ENCODE data around the gene HSPB9.

The HSPB9 gene

DNA sequence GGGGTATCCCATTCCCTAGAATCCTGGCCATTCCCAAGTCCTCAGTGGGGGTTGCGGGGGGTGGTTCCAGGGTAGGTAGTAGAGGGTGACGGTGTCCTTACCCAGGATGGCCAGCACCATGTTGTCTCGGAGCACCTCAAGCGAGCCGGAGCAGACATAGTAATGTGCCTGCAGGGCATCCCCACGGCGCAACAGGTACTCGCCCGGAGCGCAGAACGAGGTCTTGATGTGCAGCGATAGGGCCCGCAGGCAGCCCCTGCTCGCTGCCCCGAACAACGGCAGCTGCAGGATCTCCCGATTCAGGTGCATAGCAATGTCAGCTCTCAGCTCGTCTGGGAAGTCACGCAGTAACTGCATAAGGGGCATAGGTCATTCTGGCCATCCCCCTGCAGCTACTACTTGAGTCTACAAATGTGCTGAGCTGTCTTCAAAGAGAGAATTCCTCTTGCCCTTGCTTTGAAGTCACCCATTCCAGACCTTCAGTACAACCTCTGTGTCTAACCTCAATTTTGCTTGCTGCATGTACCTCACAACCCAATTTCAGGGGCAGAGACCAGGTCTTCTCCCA is 43.7 kb downstream of the HSPB9 start (continued):
- TF ChIP-seq ZFP3 (CRISPR knock-in tag; IDR thresholded peaks at IDR 0.05): no peak
- TF ChIP-seq SNAI2 (CRISPR knock-in tag; IDR thresholded peaks at IDR 0.05): no peak

DNA sequence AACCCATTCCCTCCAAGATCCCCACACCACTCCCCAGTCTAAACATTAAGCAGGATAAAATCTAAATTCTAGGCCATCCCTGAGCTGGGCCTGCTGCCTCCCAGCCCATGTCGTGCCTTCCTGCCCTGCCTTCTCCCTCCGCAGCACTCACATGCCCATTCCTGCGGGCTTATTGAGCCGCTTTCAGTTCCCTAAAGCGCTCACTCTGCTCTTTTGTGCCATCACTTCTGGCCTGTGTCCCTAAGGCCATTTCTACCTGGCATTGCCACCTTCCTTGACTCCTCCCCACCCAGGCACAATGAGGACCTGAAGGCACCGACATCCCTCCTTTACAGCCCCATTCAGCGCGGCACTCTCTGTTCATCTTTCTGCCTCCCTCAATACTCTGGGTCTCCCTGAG is 45.2 kb downstream of the HSPB9 start:
- TF ChIP-seq ZC3H10 (CRISPR knock-in tag; IDR thresholded peaks at IDR 0.05) (no peak), RARB (CRISPR knock-in tag; IDR thresholded peaks at IDR 0.05) (no peak), ZNF70 (CRISPR knock-in tag; IDR thresholded peaks at IDR 0.05) (no peak), ARNTL (CRISPR knock-in tag; IDR thresholded peaks at IDR 0.05; ENCODE audit: borderline replicate concordance, low read depth) (no peak), GLIS3 (CRISPR knock-in tag; IDR thresholded peaks at IDR 0.05) (no peak), ESRRG (CRISPR knock-in tag; IDR thresholded peaks at IDR 0.05) (no peak), PPARA (CRISPR knock-in tag; IDR thresholded peaks at IDR 0.05; ENCODE audit: borderline replicate concordance) (no peak), ZFP3 (CRISPR knock-in tag; IDR thresholded peaks at IDR 0.05) (no peak), BACH2 (CRISPR knock-in tag; IDR thresholded peaks at IDR 0.05; ENCODE audit: borderline replicate concordance) (no peak), TCF4 (CRISPR knock-in tag; IDR thresholded peaks at IDR 0.05; ENCODE audit: borderline replicate concordance) (no peak), ZNF565 (CRISPR knock-in tag; conservative IDR thresholded peaks at IDR 0.05; ENCODE audit: low read depth) (no peak), CSDC2 (CRISPR knock-in tag; IDR thresholded peaks at IDR 0.05) (no peak), OSR1 (CRISPR knock-in tag; IDR thresholded peaks at IDR 0.05) (no peak)
- TF ChIP-seq, protein P1, sequence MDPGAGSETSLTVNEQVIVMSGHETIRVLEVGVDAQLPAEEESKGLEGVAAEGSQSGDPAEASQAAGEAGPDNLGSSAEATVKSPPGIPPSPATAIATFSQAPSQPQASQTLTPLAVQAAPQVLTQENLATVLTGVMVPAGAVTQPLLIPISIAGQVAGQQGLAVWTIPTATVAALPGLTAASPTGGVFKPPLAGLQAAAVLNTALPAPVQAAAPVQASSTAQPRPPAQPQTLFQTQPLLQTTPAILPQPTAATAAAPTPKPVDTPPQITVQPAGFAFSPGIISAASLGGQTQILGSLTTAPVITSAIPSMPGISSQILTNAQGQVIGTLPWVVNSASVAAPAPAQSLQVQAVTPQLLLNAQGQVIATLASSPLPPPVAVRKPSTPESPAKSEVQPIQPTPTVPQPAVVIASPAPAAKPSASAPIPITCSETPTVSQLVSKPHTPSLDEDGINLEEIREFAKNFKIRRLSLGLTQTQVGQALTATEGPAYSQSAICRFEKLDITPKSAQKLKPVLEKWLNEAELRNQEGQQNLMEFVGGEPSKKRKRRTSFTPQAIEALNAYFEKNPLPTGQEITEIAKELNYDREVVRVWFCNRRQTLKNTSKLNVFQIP (CRISPR knock-in tag; IDR thresholded peaks at IDR 0.05; ENCODE audit: borderline replicate concordance, low read depth): no peak
- TF ChIP-seq, protein P2, sequence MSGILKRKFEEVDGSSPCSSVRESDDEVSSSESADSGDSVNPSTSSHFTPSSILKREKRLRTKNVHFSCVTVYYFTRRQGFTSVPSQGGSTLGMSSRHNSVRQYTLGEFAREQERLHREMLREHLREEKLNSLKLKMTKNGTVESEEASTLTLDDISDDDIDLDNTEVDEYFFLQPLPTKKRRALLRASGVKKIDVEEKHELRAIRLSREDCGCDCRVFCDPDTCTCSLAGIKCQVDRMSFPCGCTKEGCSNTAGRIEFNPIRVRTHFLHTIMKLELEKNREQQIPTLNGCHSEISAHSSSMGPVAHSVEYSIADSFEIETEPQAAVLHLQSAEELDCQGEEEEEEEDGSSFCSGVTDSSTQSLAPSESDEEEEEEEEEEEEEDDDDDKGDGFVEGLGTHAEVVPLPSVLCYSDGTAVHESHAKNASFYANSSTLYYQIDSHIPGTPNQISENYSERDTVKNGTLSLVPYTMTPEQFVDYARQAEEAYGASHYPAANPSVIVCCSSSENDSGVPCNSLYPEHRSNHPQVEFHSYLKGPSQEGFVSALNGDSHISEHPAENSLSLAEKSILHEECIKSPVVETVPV (CRISPR knock-in tag; IDR thresholded peaks at IDR 0.05): no peak
- TF ChIP-seq, protein P3, sequence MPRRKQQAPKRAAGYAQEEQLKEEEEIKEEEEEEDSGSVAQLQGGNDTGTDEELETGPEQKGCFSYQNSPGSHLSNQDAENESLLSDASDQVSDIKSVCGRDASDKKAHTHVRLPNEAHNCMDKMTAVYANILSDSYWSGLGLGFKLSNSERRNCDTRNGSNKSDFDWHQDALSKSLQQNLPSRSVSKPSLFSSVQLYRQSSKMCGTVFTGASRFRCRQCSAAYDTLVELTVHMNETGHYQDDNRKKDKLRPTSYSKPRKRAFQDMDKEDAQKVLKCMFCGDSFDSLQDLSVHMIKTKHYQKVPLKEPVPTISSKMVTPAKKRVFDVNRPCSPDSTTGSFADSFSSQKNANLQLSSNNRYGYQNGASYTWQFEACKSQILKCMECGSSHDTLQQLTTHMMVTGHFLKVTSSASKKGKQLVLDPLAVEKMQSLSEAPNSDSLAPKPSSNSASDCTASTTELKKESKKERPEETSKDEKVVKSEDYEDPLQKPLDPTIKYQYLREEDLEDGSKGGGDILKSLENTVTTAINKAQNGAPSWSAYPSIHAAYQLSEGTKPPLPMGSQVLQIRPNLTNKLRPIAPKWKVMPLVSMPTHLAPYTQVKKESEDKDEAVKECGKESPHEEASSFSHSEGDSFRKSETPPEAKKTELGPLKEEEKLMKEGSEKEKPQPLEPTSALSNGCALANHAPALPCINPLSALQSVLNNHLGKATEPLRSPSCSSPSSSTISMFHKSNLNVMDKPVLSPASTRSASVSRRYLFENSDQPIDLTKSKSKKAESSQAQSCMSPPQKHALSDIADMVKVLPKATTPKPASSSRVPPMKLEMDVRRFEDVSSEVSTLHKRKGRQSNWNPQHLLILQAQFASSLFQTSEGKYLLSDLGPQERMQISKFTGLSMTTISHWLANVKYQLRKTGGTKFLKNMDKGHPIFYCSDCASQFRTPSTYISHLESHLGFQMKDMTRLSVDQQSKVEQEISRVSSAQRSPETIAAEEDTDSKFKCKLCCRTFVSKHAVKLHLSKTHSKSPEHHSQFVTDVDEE (CRISPR knock-in tag; IDR thresholded peaks at IDR 0.05): no peak
- TF ChIP-seq, protein P4, sequence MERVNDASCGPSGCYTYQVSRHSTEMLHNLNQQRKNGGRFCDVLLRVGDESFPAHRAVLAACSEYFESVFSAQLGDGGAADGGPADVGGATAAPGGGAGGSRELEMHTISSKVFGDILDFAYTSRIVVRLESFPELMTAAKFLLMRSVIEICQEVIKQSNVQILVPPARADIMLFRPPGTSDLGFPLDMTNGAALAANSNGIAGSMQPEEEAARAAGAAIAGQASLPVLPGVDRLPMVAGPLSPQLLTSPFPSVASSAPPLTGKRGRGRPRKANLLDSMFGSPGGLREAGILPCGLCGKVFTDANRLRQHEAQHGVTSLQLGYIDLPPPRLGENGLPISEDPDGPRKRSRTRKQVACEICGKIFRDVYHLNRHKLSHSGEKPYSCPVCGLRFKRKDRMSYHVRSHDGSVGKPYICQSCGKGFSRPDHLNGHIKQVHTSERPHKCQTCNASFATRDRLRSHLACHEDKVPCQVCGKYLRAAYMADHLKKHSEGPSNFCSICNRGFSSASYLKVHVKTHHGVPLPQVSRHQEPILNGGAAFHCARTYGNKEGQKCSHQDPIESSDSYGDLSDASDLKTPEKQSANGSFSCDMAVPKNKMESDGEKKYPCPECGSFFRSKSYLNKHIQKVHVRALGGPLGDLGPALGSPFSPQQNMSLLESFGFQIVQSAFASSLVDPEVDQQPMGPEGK (CRISPR knock-in tag; IDR thresholded peaks at IDR 0.05; ENCODE audit: borderline replicate concordance): no peak
- ATAC-seq: no peak

DNA sequence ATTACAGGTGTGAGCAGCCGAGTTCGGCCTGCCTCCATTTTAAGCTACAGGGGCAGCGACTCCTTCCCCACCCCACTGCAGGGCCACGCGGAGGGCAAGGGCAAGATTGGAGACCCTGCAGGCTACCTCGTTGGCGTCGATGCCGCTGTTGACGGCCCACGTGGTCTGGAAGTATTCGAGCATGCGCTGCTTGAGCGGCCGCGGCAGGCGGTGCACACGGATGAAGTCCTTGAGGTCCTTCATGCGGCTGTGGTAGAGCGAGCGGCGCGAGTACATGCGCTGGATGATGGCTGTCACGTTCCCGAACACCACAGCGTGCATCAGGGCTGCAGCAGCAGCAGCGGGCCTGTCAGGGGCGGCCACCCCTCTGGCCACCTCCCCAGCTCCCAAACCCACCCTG is 46.7 kb downstream of the HSPB9 start:
- no peak for TF ChIP-seq GLIS3 (CRISPR knock-in tag; IDR thresholded peaks at IDR 0.05)
- no peak for TF ChIP-seq ISL1 (CRISPR knock-in tag; IDR thresholded peaks at IDR 0.05)
- TF ChIP-seq TCF4 (CRISPR knock-in tag; IDR thresholded peaks at IDR 0.05; ENCODE audit: borderline replicate concordance): no peak
- no peak for TF ChIP-seq SNAI2 (CRISPR knock-in tag; IDR thresholded peaks at IDR 0.05)
- no peak for TF ChIP-seq BACH2 (CRISPR knock-in tag; IDR thresholded peaks at IDR 0.05; ENCODE audit: borderline replicate concordance)
- no peak for TF ChIP-seq CSDC2 (CRISPR knock-in tag; IDR thresholded peaks at IDR 0.05)
- TF ChIP-seq, protein P3 (CRISPR knock-in tag; IDR thresholded peaks at IDR 0.05): no peak
- TF ChIP-seq, protein P1 (CRISPR knock-in tag; IDR thresholded peaks at IDR 0.05; ENCODE audit: borderline replicate concordance, low read depth): no peak
- no peak for TF ChIP-seq PPARA (CRISPR knock-in tag; IDR thresholded peaks at IDR 0.05; ENCODE audit: borderline replicate concordance)
- no peak for TF ChIP-seq ZNF8 (CRISPR knock-in tag; IDR thresholded peaks at IDR 0.05)
- TF ChIP-seq ZFP3 (CRISPR knock-in tag; IDR thresholded peaks at IDR 0.05): no peak
- ATAC-seq: no peak
